Kidney tubule cell (primary cell): ENCODE results near the gene GXYLT1.
"Not testable (repeated sequence)": the region's sequence is repeated elsewhere in the genome, so short reads cannot be mapped to it uniquely, and the experiment has no call there.

ENCODE experiments used
- DNase-seq: peaks from one replicate; pipeline ENCODE4 v3.0.0-alpha.2; 2018; ENCODE audit warnings: low spot score

The GXYLT1 gene

DNA sequence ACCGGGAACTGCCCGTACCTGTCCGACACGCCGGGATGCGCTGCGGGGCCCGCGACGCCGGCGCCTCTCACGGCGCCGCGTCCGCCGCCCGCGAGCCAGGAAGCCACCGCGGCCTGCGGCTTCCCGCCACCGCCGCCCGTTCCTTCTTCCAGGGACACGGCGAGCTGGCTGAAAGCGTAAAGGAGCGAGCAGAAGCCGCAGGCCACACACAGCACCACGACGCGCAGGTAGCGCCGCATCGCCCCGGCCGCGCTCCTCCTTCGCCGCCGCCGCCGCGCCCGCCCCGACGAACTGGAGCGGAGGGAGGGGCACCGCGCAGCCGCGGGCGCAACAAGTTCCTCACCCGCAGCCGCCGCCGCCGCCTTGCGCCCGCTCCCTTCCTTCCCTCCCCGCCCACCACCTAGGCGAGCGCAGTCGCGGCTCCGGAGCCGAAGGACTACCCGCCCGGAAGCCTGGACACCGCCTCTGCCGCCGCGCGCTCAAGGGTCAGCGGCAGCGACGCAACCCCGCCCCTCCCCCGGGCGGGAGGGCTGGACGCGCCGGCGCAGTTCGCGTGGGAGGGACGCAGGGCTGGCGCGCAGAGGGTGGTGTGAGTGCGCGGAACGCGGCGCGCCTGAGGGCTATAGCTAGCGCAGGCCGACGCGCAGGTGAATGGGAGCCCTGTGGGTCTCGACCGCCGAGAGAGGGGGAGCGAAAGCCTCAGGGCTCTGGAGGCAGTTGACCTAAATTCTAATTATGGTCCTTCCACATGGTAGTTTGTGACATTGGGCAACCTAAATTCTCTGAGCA lies at the start of gene GXYLT1:
Gene GXYLT1, minus strand, starts transcription at position 467 of the 789 bp plus-strand sequence. Its CDS starts 228 bp downstream, at position 239.
- peak; percentile 96 for DNase-seq

DNA sequence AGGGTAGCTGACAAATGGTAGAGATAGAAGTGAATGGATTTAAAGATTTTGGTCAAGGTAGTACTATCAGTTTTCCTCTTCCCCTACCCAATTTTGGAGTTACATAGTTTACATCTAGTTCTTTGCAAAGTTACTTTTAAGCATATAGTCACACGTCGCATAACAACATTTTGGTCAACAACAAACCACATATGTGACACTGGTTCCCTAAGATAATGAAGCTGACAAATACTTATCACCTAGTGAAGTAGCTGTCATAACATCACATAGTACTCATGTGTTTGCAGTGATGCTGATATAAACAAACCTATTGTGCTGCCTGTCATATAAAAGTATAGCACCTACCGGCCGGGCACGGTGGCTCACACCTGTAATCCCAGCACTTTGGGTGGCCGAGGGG lies 48.0 kb upstream of the GXYLT1 start:
- DNase-seq = no peak

DNA sequence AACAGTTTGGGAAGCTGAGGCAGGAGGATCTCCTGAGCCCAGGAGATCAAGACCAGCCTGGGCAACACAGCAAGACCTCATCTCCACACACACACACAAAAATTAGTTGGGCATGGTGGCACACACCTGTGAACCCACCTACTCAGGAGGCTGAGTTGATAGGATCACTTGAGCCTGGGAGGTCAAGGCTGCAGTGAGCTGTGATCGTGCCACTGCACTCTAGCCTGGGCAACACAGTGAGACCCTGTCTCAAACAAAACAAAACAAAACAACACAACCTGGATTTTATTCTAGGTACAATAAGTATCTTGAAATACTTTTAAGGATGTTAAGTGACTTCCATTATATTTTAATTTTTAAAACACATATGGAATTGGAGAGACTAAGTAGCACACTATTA lies 47.6 kb upstream of the GXYLT1 start:
- no peak for DNase-seq

GRCh38 chr12:42190376-42190775 lies 45.7 kb upstream of the GXYLT1 start:
- DNase-seq = no peak

DNA sequence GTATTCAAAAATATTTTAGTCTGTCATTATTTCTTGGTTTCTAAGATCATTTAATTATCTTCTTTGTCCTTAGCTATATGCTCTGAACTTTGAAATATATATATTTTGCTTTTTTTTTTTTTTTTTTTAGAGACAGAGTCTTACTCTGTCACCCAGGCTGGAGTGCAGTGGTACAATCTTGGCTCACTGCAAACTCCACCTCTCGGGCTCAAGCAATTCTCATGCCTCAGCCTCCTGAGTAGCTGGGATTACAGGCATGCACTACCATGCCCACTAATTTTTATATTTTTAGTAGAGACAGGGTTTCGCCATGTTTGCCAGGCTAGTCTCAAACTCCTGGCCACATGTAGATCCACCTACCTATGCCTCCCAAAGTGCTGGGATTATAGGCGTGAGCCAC lies 43.6 kb upstream of the GXYLT1 start:
- not testable (repeated sequence) for DNase-seq

DNA sequence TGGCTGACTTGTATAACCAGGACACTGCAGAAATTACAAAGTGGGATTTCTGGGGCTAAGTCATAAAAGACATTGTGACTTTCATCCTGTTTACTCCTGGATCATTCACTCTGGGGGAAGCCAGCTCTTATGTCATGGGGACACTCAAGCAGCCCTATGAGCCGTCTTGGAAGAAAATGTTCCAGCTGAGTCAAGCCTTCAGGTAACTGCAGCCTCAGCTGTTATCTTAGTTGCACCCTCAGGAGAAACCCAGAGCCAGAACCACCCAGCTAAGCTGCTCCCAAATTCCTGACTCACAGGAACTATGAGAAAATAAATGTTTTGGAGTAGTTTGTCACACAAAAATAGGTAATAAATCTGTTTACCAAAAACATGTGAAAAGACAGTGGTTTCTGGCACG lies 43.1 kb upstream of the GXYLT1 start:
- no peak for DNase-seq

DNA sequence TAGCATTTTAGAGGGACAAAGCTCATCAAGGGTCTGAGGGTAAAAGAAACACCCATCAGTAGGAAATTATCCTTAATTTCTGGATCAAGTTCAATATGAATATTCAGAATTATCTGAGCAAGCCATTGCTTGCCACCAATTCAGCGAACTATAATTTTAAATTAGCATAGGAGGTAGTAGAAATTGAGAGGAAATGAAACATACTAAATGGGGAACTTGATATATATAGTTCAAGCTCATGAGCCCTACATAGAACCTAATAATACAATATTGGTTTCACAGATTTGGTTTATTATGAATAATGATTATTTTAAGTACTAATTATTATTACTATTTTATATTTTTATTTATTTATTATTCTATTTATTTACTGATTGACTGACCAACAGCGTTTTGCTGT lies 42.1 kb upstream of the GXYLT1 start:
- no peak for DNase-seq

GRCh38 chr12:42182394-42182793 lies 37.7 kb upstream of the GXYLT1 start:
- no peak for DNase-seq

- DNase-seq = peak; percentile 42
Observed at GRCh38 chr12:42180990-42181596, 36.4 kb upstream of the GXYLT1 start.

GRCh38 chr12:42178101-42178500 lies 33.4 kb upstream of the GXYLT1 start:
- DNase-seq = no peak

- no peak for DNase-seq
Observed at GRCh38 chr12:42174978-42175377, 30.3 kb upstream of the GXYLT1 start.

GRCh38 chr12:42173961-42174521 lies 29.4 kb upstream of the GXYLT1 start:
- no peak for DNase-seq

DNA sequence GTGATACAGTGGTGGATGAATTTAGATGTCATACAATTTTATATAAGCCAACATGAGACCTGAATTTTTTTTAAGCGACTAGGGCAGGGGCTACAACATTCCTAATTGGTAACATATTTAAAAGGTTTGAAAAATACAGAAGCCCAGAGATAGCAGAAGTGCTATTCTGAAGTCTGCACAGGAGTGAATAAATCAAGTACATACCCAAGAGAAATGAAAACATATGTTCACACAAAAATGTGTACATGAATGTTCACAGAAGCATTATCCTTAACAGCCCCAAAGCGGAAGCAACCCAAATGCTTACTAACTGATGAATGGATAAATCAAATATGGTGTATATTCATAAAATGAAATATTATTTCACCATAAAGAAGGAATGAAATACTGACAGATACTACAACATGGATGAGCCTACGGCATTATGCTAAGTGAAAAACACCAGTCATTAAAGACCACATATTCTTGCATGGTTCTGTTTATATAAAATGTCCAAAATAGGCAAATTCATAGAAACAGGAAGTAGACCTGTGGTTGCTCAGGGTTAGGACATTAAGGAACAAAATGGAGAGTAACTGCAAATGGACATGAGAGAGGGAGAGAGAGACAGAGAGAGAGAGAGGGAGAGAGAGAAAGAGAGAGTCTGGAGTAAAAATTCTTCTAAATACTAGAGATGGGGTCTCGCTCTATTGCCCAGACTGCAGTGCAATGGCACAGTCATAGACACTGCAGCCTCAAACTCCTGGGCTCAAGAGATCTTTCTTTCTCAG lies 28.0 kb upstream of the GXYLT1 start:
- DNase-seq = no peak

- no peak for DNase-seq
Observed at GRCh38 chr12:42167711-42168110, 23.0 kb upstream of the GXYLT1 start.

GRCh38 chr12:42166501-42166900 lies 21.8 kb upstream of the GXYLT1 start:
- DNase-seq = no peak

- no peak for DNase-seq
Observed at GRCh38 chr12:42163913-42164312, 19.2 kb upstream of the GXYLT1 start.

DNA sequence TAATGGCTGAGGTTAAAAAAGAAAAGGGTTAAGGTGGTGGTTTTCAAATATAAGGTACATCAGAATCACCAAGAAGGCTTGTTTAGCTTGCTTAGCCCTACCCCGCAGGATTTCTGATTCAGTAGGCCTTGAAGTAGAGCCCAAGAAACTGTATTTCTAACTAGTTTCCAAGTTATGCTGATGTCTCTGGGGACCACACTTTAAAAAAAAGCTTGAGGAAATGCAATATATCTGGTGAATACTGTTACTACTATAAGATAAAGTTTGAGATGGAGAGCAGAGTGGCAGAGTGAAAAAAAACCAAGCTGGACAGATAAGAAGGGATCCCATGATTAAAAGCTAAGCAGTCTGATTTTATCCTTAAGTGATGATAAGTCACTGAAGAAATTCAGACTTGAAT lies 18.3 kb upstream of the GXYLT1 start:
- no peak for DNase-seq

- DNase-seq = peak; percentile 52
Observed at GRCh38 chr12:42162193-42162592, 17.5 kb upstream of the GXYLT1 start.

GRCh38 chr12:42161529-42161928 lies 16.9 kb upstream of the GXYLT1 start:
- no peak for DNase-seq

GRCh38 chr12:42156232-42156631 lies 11.6 kb upstream of the GXYLT1 start:
- peak; percentile 83 for DNase-seq

DNA sequence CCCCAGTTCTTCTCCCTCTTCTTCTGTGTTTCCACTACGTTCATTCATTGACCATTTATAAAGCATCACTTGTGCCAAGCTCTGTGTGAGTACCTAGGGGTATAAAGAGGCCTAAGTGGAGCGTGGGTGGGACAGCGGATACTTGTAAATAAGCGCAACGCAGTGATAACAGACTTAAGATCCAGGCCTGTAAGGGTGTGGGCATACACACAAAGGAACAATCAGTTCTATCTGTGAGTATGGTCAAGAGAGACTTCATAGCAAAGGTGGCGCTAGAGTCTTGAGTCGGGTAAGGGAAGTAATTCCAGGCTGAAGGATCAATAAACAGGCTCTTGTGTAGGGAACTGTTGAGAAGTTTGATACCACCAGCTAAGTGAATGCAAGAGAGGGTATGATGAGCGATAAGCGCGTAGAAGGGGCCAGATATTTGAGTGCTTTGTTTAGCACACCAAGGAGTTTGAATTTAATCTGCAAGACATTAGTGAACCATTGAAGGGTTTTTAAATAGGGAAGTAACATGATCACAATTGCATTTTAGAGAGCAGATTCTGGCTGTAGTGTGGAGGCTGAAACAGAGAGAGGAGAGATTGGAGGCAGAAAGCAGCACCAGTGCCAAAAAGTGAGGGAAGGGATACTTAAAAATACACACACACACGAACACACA lies 1.0 kb upstream of the GXYLT1 start:
- no peak for DNase-seq

DNA sequence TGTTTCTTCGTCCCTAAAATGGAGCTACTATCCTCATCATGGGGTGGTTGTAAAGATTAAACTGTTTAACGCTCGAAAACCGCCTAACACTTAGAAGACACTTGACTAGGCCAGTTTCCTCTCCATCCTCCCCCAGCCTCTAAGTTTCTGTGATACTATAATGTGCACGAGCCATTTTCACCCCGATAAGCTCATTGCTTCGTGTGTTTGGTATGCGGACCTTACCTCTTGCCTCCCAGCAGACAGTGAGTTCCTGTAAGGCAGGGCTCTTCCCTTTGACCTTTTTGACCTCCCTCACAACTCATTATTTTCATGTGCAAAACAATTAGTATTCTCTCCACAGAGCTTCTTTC lies 499 bp upstream of the GXYLT1 start:
- no peak for DNase-seq

DNA sequence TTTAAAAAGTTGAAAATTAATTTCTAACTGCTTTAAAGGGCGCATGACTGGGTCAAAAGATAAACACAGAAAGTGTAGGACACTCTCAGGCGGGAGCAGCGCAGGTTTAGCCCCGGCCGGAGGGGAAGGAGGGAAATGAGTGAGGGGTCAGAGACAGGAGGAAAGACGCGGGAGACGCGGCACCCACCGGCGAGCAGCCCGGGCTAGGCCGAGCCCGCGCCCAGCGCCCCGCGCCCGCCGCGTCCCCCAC lies 591 bp downstream of the GXYLT1 start:
- no peak for DNase-seq
